Endometrium (tissue), 2 donors: ENCODE measurements around the gene EHD2.
"Not testable (repeated sequence)": the region's sequence is repeated elsewhere in the genome, so short reads cannot be mapped to it uniquely, and the experiment has no call there.

Source experiments
- FAIRE-seq: peaks from 2 replicates; lab custom pipeline; 2012; peaks lifted over from hg19 to GRCh38; lab: Jason Lieb, UNC
- donor health status: control.
- donor health status: control.

Gene EHD2

GRCh38 chr19:47771291-47771690 lies 58.1 kb downstream of the EHD2 start:
- FAIRE-seq: not testable (repeated sequence)

- no peak for FAIRE-seq
These were observed 63.3 kb downstream of the EHD2 start for GRCh38 chr19:47776568-47776967.

GRCh38 chr19:47777245-47778048 lies 64.2 kb downstream of the EHD2 start:
- FAIRE-seq: not testable (repeated sequence)

GRCh38 chr19:47778049-47778953 lies 65.1 kb downstream of the EHD2 start, which contains the start of gene SELENOW:
Gene SELENOW, plus strand, starts transcription at chr19:47778703. Its CDS starts 83 bp downstream, at chr19:47778786.
- FAIRE-seq: no peak

- no peak for FAIRE-seq
These were observed 65.7 kb downstream of the EHD2 start for GRCh38 chr19:47778954-47779351.

GRCh38 chr19:47779524-47780214 lies 66.4 kb downstream of the EHD2 start:
- no peak for FAIRE-seq

- FAIRE-seq: no peak
These were observed 67.0 kb downstream of the EHD2 start for GRCh38 chr19:47780215-47780551.

- FAIRE-seq: no peak
These were observed 68.5 kb downstream of the EHD2 start for GRCh38 chr19:47781590-47782262.

- no peak for FAIRE-seq
These were observed 73.3 kb downstream of the EHD2 start for GRCh38 chr19:47786566-47786965.

- not testable (repeated sequence) for FAIRE-seq
These were observed 74.1 kb downstream of the EHD2 start for GRCh38 chr19:47787307-47787706.

- FAIRE-seq: not testable (repeated sequence)
These were observed 76.6 kb downstream of the EHD2 start for GRCh38 chr19:47789811-47790210.

- no peak for FAIRE-seq
These were observed 77.2 kb downstream of the EHD2 start for GRCh38 chr19:47790398-47790814.

- no peak for FAIRE-seq
These were observed 79.4 kb downstream of the EHD2 start for GRCh38 chr19:47792616-47793015.
